GM12873 (cell line): Measurements from ENCODE around the gene DTNB.

Source experiments
- CTCF ChIP-seq: IDR thresholded peaks from 2 replicates; pipeline ENCODE4 v1.5.1; 2012; ENCODE audit warnings: low read depth, mild to moderate bottlenecking, moderate library complexity, low read length, control low read depth; ENCODE audit not compliant: insufficient read depth; ENCODE audit errors: missing control alignments

DTNB gene

GRCh38 chr2:25367296-25367695 lies 306.1 kb downstream of the DTNB start:
- TF ChIP-seq CTCF = no peak

- TF ChIP-seq CTCF = no peak
Observed at GRCh38 chr2:25366629-25367028, 306.7 kb downstream of the DTNB start.

GRCh38 chr2:25365241-25365640 lies 308.1 kb downstream of the DTNB start:
- no peak for TF ChIP-seq CTCF

- TF ChIP-seq CTCF = no peak
Observed at GRCh38 chr2:25363733-25364132, 309.6 kb downstream of the DTNB start.

GRCh38 chr2:25362434-25363145 lies 310.8 kb downstream of the DTNB start:
- no peak for TF ChIP-seq CTCF

GRCh38 chr2:25362049-25362433 lies 311.3 kb downstream of the DTNB start:
- peak; percentile 95 for TF ChIP-seq CTCF

GRCh38 chr2:25361261-25362048 lies 311.9 kb downstream of the DTNB start:
- no peak for TF ChIP-seq CTCF
